Measurements from ENCODE around the gene C6orf52. TPM values are rescaled to one million over a fixed set of nuclear protein-coding genes. Genes with fewer than 3 reads are reported as not detected.

Gene C6orf52
- total and polyA plus RNA-seq, 9 of the 15 experiments (the other 6 are each of a cell fraction or from before 2014, with no cell fraction given) = 6.7 to 37.0 (median 11.1) TPM

DNA sequence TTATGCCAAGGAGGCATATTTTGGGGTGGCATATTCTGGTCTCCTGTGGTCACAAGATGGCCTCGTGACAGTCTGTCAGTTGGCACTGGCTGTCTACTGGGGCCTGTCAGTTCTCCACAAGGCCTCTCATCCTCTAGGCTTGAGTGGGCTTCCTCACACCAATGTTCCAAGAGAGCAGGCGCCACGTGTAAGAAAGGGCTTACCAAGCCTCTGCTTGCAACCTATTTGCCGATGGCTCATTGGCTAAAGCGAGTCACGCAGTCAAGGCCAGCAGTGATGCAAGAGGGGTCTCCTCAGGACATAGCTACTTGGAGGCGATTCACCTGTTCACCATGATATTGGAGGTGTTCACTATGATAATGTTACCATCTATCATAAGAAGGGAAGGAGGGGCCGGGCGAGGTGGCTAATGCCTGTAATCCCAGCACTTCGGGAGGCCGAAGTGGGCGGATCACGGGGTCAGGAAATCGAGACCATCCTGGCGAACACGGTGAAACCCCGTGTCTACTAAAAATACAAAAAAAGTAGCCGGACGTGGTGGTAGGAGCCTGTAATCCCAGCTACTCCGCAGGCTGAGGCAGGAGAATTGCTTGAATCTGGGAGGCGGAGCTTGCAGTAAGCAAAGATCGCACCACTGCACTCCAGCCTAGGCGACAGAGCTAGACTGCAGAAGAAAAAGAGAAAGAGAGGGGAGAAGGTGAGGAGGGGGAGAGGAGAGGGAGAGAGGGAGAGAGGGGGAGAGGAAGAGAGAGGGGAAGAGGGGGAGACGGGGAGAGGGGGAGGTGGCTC, 35.3 kb downstream of the C6orf52 start:
- peak overlapping the region; percentile 89 for H2AFZ ChIP-seq (ENCODE audit: low read depth, low read length)
- peak overlapping the region; percentile 65 for H3K4me2 ChIP-seq (ENCODE audit: insufficient read depth, low read length)
- ChIA-PET CTCF (ENCODE audit: low intra/inter-chr PET ratio) (no interaction called here), POLR2A (interaction anchor here (0.6 to 2.6 kb wide), 6 partner anchors 11 to 65 kb away, joined by 3 to 11 read pairs (median 3); no protein-coding TSS in a partner anchor)
- no peaks in the 10 kb centered on the region for H4K20me1 ChIP-seq (replicated peaks; ENCODE audit: control insufficient read depth, insufficient read depth, low read length)
- H3K4me3 ChIP-seq = peak overlapping the region; percentile 39
- H3K9me3 ChIP-seq (replicated peaks; ENCODE audit: control insufficient read depth, insufficient read depth, low read depth, low read length) = no peaks in the 10 kb centered on the region; the same call in 1 of the 2 replicates
- FAIRE-seq (no peak), ATAC-seq (peak; percentile 61), DNase-seq (ENCODE audit: extremely low read depth in 1 of 4, low spot score in 3 of 4) (peak in 1 of 4 experiments; percentile 25)
- peaks cover 15 to 26% of the 10 kb centered on the region in 2 experiments for H3K27me3 ChIP-seq (ENCODE audit: control insufficient read depth in 2 of 2, insufficient read depth in 2 of 2, low read length in 2 of 2)
- intact Hi-C loops (cut with micrococcal nuclease) = no loop called here
- in situ Hi-C loops (cut with MboI) = no loop called here
- H3K36me3 ChIP-seq (ENCODE audit: control insufficient read depth, insufficient read depth, low read length) = no peaks in the 10 kb centered on the region
- WGBS (ENCODE audit: insufficient coverage, low coverage, missing lambda C conversion rate) = 24% methylated on average over 23 of the region's 24 CpGs
- BruUV-seq (replicated peaks) = no TSS peak
- no peaks in the 10 kb centered on the region for H3K9me1 ChIP-seq (ENCODE audit: control insufficient read depth, insufficient read depth, low read length)
- H3K27ac ChIP-seq (ENCODE audit: extremely low read depth, low read depth, low read length) = peak overlapping the region; percentile 17; the same call in 1 of the 3 replicates
- peaks cover 8% of the 10 kb centered on the region in 2 experiments for H3K4me1 ChIP-seq (replicated peaks in 1 of 2; ENCODE audit: control insufficient read depth in 2 of 2, insufficient read depth in 2 of 2, low read length in 2 of 2)
- no peaks in the 10 kb centered on the region for H3K79me2 ChIP-seq (ENCODE audit: control insufficient read depth, insufficient read depth, low read length)
- peak overlapping the region; percentile 36 to 86; a peak in 3 of 4 replicates for H3K9ac ChIP-seq (ENCODE audit: insufficient read depth in 1 of 2, low read depth in 2 of 2, low read length in 2 of 2)
- no peak for TF ChIP-seq PHF20 (IDR thresholded peaks at IDR 0.05; ENCODE audit: partially characterized antibody)
- no peak for TF ChIP-seq RBM22 (IDR thresholded peaks at IDR 0.05; ENCODE audit: low read depth, low read length, poor library complexity, severe bottlenecking)
- no peak for TF ChIP-seq FOXP1 (CRISPR knock-in tag; IDR thresholded peaks at IDR 0.05)
- TF ChIP-seq ZNF695 (CRISPR knock-in tag; IDR thresholded peaks at IDR 0.05) = no peak
- TF ChIP-seq POLR2AphosphoS2 (IDR thresholded peaks at IDR 0.05; ENCODE audit: low read length) = no peak
- TF ChIP-seq CEBPG (CRISPR knock-in tag; IDR thresholded peaks at IDR 0.05) = peak; percentile 46; the same call in 1 of the 2 replicates
- TF ChIP-seq CEBPG (tag; conservative IDR thresholded peaks at IDR 0.05 in 1 of 2, IDR thresholded peaks at IDR 0.05 in 1 of 2) = 0 out of 4 replicates have a peak, but pooled peaks of 1 of the 2 experiments have one; percentile 15
- peak; percentile 26; the same call in 1 of the 2 replicates for TF ChIP-seq MGA (IDR thresholded peaks at IDR 0.05)
- TF ChIP-seq ZNF699 (CRISPR knock-in tag; IDR thresholded peaks at IDR 0.05; ENCODE audit: insufficient replicate concordance) = no peak
